ENCODE measurements around the gene FOXR1.

DNA sequence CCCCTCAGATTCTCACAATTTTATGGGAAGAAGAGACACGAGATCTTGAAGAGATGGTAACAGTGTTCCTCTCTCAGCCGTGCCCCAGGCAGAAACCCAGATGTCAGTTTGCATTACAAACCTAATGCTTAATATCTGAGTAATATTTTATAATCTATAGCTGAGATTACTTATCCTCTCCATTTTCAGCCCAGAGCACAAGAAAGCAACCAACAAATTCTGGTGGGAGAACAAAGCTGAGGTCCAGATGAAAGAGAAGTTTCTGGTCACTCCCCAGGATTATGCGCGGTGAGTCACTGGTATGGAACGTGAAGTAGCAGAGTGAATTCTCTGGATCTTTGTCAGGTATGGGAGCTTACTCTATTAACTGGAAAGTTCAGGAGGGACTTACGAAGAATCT, 27.3 kb downstream of the FOXR1 start:
- TF ChIP-seq CTCF (IDR thresholded peaks at IDR 0.05) = no peak
- no peak for TF ChIP-seq POLR2A (IDR thresholded peaks at IDR 0.05; ENCODE audit: low read depth)
- TF ChIP-seq POLR2AphosphoS5 (IDR thresholded peaks at IDR 0.05) = peak in 1 of 2 donors; percentile 51
